CD4-positive, alpha-beta T cell treated with Interleukin-12 subunit alpha and Interleukin-12 subunit beta, for 1 hour (primary cell): ENCODE measurements around the gene CYBC1.
"Not testable (repeated sequence)": the region's sequence is repeated elsewhere in the genome, so short reads cannot be mapped to it uniquely, and the experiment has no call there.

Experiments used
- DNase-seq: peaks from one replicate; pipeline ENCODE4 v3.0.0-alpha.2; 2020

CYBC1 gene

DNA sequence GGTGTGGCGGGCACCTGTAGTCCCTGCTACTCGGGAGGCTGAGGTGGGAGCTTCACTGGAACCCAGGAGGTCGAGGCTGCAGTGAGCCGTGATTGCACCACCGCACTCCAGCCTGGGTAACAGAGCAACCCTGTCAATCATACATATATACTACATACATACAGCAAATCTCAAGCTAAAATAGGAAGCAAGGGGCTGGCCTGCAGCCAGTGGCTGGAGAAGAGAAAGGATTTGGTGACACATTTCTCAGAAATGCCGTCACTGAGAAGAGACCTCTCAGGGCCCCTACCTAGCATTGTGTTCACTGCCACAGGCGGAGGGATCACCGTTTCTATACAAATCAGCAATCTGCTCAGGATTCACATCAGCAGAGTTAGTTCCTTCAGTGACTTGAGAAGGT is 24.9 kb upstream of the CYBC1 start:
- no peak for DNase-seq

GRCh38 chr17:82474223-82475010 is 23.9 kb upstream of the CYBC1 start:
- DNase-seq = no peak

DNA sequence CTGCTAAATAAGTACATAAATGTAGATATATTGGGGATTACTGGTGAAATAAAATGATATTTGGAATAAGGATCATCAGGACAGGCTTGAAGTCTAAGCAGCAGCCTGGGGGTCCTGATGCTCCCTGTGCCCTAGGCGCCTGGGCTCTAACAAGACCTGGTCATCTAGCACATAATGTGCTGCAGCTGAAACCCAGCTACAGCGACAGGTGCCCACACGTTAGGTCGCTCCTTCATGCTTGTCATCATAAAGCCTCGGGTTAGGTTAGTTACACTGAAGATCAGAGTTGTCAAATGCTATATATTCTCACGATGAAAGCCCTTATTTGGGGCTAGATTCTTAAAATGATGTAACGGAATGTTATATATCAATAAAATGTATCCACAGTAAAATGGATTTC is 19.5 kb upstream of the CYBC1 start:
- no peak for DNase-seq

DNA sequence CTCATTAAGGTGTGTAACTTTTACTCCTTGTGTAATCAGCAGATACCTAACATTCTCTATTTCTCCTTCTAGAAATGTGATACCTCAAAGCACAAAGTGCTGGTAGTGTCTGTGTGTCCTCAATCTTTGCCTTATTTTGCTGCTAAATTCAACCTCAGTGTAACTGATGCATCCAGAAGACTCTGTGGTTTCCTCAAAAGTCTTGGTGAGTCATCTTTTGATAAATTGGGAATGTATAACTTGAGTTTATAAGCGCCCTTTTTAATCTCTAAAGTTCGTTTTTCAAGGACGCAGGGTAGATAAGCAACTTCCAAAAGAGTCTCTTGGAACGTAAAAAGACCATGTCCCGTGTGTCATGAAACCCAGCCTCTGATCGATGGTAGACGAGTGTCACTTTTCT is 18.1 kb upstream of the CYBC1 start:
- no peak for DNase-seq

GRCh38 chr17:82465023-82465603 is 14.6 kb upstream of the CYBC1 start:
- no peak for DNase-seq

DNA sequence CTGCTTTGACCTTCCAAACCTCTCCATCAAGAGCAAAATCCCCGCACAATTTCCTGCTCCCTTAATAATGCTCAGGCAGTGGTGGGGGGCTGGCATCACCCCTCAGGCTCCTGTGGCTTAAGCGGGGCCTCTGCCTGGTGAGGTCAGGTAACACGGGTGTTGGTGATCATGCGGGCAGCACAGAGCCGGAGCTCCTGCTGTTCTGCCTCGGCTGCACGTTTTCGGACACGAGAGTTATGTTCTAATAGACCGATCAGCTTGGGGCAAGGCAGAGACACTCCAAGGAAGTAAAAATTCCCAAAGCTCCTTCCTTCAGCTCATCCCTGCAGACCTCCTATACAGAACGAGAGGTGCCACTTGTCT is 14.0 kb upstream of the CYBC1 start:
- DNase-seq = no peak

- no peak for DNase-seq
Observed at GRCh38 chr17:82463925-82464566, 13.5 kb upstream of the CYBC1 start.

GRCh38 chr17:82463391-82463790 is 12.8 kb upstream of the CYBC1 start:
- DNase-seq = no peak

- DNase-seq = no peak
Observed at GRCh38 chr17:82461827-82462524, 11.4 kb upstream of the CYBC1 start.

- DNase-seq = not testable (repeated sequence)
Observed at GRCh38 chr17:82459936-82460335, 9.4 kb upstream of the CYBC1 start.

- DNase-seq = peak; percentile 60
Observed at GRCh38 chr17:82458885-82459424, 8.4 kb upstream of the CYBC1 start.

DNA sequence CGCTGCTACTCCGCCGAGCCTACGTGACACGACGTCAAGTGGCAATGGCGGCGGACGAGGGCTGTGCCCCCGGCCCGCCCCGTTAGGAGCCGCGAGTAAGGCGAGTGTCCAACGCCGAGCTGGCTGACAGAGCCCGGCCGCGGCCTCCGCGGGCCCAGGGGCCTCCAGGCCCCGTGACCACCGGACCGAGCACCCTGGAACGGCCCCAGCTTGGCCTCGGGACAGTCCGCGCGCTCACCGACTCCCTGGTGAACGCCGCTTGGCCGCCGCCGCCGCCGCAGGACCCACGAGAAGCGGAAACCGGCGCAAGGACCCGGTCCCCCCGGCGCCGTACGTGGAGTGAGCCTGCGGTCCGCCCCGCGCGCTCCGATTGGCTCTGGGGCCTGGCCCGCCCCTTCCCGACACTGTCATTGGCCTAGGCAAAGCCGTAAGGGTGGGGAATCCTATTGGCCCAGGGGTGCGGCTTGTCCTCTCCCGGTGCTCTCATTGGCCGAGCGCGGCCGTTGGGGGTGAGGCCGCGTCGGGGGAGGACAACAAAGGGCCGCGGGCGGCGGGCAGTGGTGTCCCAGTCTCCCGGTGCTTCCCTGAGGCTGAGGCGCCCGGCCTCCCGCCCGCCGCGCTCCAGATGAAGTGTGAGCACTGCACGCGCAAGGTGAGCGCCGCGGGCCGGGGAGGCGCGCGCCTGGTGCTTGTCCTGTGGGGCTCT is 7.8 kb upstream of the CYBC1 start, which contains the start of gene NARF:
TSS of gene NARF (plus strand) at position 563 of the 706 bp plus-strand sequence. CDS start at position 626, 63 bp downstream.
- DNase-seq = peak; percentile 96

DNA sequence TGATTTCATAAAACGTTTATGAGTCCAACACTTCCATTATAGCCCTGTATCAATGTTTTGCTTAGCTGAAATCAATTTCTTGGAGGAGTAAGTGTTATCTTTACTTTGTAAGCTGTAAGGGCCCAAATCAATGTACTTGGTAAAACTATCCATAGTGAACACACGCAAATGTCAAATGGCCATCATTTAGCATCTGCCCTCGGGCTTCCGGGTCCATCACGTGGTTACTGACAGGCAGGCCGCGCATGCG is 7.3 kb upstream of the CYBC1 start:
- peak; percentile 94 for DNase-seq

GRCh38 chr17:82457073-82457928 is 6.7 kb upstream of the CYBC1 start:
- no peak for DNase-seq

- not testable (repeated sequence) for DNase-seq
Observed at GRCh38 chr17:82453706-82454105, 3.2 kb upstream of the CYBC1 start.

DNA sequence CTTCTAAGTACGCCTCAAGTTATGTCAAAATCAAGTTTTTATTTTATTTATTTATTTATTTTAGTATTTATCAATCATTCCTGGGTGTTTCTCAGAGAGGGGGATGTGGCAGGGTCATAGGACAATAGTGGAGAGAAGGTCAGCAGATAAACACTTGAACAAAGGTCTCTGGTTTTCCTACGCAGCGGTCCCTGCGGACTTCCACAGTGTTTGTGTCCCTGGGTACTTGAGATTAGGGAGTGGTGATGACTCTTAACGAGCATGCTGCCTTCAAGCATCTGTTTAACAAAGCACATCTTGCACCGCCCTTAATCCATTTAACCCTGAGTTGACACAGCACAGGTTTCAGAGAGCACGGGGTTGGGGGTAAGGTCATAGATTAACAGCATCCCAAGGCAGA is 2.6 kb upstream of the CYBC1 start:
- not testable (repeated sequence) for DNase-seq

- no peak for DNase-seq
Observed at GRCh38 chr17:82452162-82452561, 1.6 kb upstream of the CYBC1 start.

GRCh38 chr17:82449883-82450356 is 632 bp downstream of the CYBC1 start:
- DNase-seq = peak; percentile 33

DNA sequence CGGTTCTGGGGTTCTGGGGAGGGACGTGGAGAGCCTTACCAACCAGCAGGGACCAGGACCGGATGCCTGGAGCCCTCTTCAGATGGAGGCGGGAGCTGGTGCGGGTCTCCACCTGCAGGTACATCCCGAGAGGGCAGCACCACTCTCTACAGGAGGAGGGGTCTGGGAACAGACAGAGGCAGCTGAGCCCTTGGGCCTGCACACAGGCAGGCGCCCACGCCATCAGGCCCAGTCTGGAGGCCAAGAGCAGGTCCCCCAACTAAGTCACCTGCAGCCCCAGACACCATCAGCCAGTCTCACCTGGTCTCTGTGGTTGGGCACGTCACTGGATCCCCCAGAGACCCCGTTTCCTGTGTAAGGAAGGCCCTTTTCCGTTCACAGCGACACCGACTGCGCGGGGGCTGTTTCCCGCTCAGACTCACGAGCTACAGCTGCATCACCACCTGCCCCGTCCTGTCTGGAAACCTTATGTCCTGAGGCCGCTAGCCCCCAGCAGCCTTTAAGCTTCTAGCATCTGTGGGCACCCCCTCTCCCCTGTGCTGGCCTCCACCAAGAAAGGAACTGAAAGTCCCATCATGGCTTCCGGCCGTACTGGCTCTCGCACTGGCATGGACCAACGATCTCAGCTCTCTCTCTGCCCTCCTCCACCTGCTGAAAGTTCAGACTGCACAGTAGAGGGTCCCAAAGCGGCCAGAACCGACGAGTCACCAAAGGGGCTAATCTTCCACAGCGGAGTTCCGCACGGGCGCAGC is 1.2 kb downstream of the CYBC1 start:
- peak; percentile 82 for DNase-seq

DNA sequence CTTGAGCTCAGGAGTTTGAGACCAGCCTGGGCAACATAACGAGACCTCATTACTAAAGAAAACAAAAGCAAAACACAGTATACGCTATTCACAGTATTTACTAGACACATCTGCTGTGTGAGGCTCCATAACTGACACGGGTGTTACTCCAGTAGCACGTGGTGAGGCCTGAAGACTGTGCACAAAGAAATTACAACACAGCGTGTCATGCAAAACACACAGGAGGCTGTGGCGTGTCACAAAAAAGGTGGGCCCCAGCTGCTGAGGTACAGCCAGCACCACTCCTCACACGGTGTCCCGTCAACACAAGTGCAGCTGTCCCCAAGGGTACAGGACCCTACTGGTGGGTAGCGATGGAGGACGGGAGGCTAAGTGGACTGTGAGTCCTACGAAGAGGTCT is 2.7 kb downstream of the CYBC1 start:
- DNase-seq = no peak

DNA sequence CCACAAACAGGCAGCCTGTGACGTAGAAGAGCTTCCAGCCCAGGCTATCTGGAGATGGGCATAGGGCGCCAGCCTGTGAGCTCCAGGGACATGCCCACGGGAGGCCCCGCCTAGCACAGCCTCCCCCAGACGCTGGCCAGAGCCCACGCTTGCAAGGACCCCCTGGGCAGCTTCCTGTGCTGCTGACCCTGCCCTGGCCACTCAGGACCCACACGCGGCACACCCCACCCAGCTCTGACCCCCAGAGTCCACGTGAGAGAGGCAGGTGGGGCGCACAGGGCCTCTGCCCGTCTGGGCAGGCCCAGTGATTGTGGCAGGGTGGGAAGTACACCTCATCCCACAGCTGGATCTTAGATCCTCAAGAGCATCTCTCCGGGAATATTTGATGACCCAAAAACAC is 3.9 kb downstream of the CYBC1 start:
- no peak for DNase-seq
